DND-41 (cell line): ENCODE measurements around the gene TBC1D22A.

ENCODE experiments used
- ATAC-seq: fragments of 200-7000 bp; cut with Tn5 transposase; 3 replicates; pipeline ENCODE4 v1.9.1; 2021; ENCODE audit warnings: low read depth; ENCODE audit not compliant: insufficient read depth
- DNase-seq: peaks from one replicate; pipeline ENCODE4 v3.0.0-alpha.2; 2020
- H2AFZ ChIP-seq: 2 replicates; pipeline ENCODE4 v1.6.0; 2012; ENCODE audit warnings: low read depth, low read length
- H3K27ac ChIP-seq: 2 replicates; pipeline ENCODE4 v1.5.1; 2012; ENCODE audit warnings: low read length, inconsistent platforms
- H3K27me3 ChIP-seq: fragments of 200-600 bp; sonication (generic); 2 replicates; pipeline ENCODE4 v1.6.0; 2012; ENCODE audit warnings: low read length, mild to moderate bottlenecking, inconsistent platforms; ENCODE audit not compliant: insufficient read depth, poor library complexity
- H3K36me3 ChIP-seq: 2 replicates; pipeline ENCODE4 v1.5.1; 2012; ENCODE audit warnings: low read length, inconsistent platforms; ENCODE audit not compliant: insufficient read depth
- H3K4me1 ChIP-seq: 2 replicates; pipeline ENCODE4 v1.5.1; 2012; ENCODE audit warnings: mild to moderate bottlenecking, low read length; ENCODE audit not compliant: insufficient read depth
- H3K4me2 ChIP-seq: 2 replicates; pipeline ENCODE4 v1.6.0; 2012; ENCODE audit warnings: mild to moderate bottlenecking, moderate library complexity, low read length, inconsistent platforms; ENCODE audit not compliant: insufficient read depth
- H3K4me3 ChIP-seq, 2 experiments: fragments of 200-600 bp in 1 of 2; shearing (Covaris generic) in 1 of 2; 2 replicates each; pipeline ENCODE4 v1.5.1; 2012 to 2016; ENCODE audit warnings: inconsistent platforms in 2 of 2, low read length in 2 of 2, mild to moderate bottlenecking in 2 of 2, low read depth in 1 of 2, moderate library complexity in 1 of 2
- H3K79me2 ChIP-seq: 2 replicates; pipeline ENCODE4 v1.6.0; 2012; ENCODE audit warnings: low read length, inconsistent platforms; ENCODE audit not compliant: insufficient read depth
- H3K9ac ChIP-seq: 2 replicates; pipeline ENCODE4 v1.6.0; 2012; ENCODE audit warnings: low read depth, mild to moderate bottlenecking, inconsistent platforms, low read length, moderate library complexity
- H3K9me3 ChIP-seq: 2 replicates; pipeline ENCODE4 v1.5.1; 2012; ENCODE audit warnings: low read length, moderate library complexity, mild to moderate bottlenecking, inconsistent platforms; ENCODE audit not compliant: insufficient read depth, severe bottlenecking
- H4K20me1 ChIP-seq: 2 replicates; pipeline ENCODE4 v1.6.0; 2012; ENCODE audit warnings: low read length; ENCODE audit not compliant: insufficient read depth
- CTCF ChIP-seq: IDR thresholded peaks from 2 replicates; pipeline ENCODE4 v1.5.1; 2012; ENCODE audit warnings: borderline replicate concordance, low read length, moderate library complexity, mild to moderate bottlenecking; ENCODE audit not compliant: poor library complexity, severe bottlenecking; ENCODE audit errors: extremely low read depth
- EZH2 ChIP-seq: IDR thresholded peaks from 3 replicates; pipeline ENCODE4 v1.6.1; 2012; ENCODE audit warnings: borderline replicate concordance, low read depth, mild to moderate bottlenecking, moderate library complexity, low read length, inconsistent platforms; ENCODE audit not compliant: severe bottlenecking

TBC1D22A gene

GRCh38 chr22:46812788-46813187 is 50.3 kb downstream of the TBC1D22A start:
- H3K9me3 ChIP-seq = no peaks in the 10 kb centered on the region
- H4K20me1 ChIP-seq = peaks cover 16% of the 10 kb centered on the region; the same call in 1 of the 2 replicates
- H3K4me1 ChIP-seq = no peaks in the 10 kb centered on the region
- H2AFZ ChIP-seq = no peak overlapping the region
- H3K9ac ChIP-seq = no peak overlapping the region
- no peaks in the 10 kb centered on the region for H3K27me3 ChIP-seq
- ATAC-seq (no peak), DNase-seq (no peak)
- no peak overlapping the region for H3K4me2 ChIP-seq
- H3K79me2 ChIP-seq = peaks cover 32% of the 10 kb centered on the region
- H3K36me3 ChIP-seq = peaks cover 31% of the 10 kb centered on the region
- no peak for TF ChIP-seq EZH2
- H3K4me3 ChIP-seq = no peak overlapping the region
- H3K27ac ChIP-seq = no peak overlapping the region

DNA sequence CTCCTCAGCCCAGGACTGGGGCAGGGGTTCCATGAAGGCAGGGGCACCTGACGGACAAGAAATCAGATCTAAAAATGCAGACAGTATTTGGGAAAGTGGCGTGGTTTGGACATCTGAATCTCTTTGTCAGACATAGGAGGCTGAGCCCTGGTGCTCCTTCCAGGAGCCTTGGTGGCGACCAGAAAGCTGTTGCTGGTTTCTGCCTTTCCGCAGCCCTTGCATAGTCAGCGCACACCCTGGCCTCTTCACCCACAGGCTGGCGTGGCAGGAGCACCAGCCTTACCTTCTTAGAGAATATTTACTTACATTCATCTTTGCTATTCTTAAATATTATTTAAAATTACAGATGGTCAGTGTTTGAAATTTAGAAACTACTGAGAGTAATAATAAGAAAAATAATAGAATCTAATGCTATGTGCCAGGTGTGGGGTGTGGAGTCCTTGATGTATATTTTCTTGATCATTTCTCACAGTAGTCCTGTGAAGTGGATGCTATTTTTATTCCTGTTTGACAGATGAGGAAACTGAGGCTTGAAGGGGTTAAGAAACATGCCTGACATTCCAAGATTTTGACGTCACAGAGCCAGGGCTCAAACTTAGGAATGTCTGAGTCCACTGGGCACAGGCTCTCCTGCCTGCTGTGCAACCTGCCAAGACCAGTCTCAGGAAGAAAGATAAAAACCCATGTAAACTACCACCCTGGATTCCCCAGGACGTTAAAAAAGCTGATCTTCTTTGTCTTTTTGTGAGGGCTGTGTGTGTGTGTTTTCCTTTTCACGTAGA is 51.6 kb downstream of the TBC1D22A start:
- peaks cover 40% of the 10 kb centered on the region for H3K79me2 ChIP-seq
- no peaks in the 10 kb centered on the region for H3K4me1 ChIP-seq
- H3K9ac ChIP-seq = no peak overlapping the region
- no peak for DNase-seq
- H3K27ac ChIP-seq = no peak overlapping the region
- peaks cover 16% of the 10 kb centered on the region; the same call in 1 of the 2 replicates for H4K20me1 ChIP-seq
- no peak overlapping the region for H3K4me3 ChIP-seq
- H3K27me3 ChIP-seq = no peaks in the 10 kb centered on the region
- H3K4me2 ChIP-seq = no peak overlapping the region
- no peak for TF ChIP-seq EZH2
- TF ChIP-seq CTCF = no peak
- no peak overlapping the region for H2AFZ ChIP-seq
- ATAC-seq = no peak
- no peaks in the 10 kb centered on the region for H3K9me3 ChIP-seq
- peaks cover 31% of the 10 kb centered on the region for H3K36me3 ChIP-seq

DNA sequence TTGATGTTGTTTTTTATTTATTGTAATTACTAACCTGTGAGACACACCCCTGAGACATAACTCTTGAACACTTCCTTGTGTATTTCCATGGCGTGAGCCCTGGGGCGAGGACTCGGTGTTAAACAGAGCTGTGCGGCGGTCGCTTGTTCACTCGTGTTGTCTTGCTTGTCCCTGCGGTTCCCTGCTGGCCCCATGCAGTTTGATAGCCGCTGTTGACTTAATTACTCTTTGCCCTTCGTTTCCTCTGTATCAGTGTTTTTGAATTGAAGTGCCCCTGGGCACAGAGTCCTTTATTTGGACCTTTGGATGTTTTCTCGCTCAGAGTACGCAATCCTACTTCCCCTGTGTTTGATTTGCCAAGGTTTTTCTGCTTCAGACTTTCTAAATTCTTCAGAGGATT is 52.7 kb downstream of the TBC1D22A start:
- H3K4me1 ChIP-seq = no peaks in the 10 kb centered on the region
- no peak for TF ChIP-seq CTCF
- no peak for TF ChIP-seq EZH2
- H3K4me3 ChIP-seq = no peak overlapping the region
- no peak overlapping the region for H2AFZ ChIP-seq
- H3K4me2 ChIP-seq = no peak overlapping the region
- H3K79me2 ChIP-seq = peaks cover 45% of the 10 kb centered on the region
- H4K20me1 ChIP-seq = peaks cover 16% of the 10 kb centered on the region; the same call in 1 of the 2 replicates
- H3K9me3 ChIP-seq = no peaks in the 10 kb centered on the region
- H3K9ac ChIP-seq = no peak overlapping the region
- DNase-seq (no peak), ATAC-seq (no peak)
- no peak overlapping the region for H3K27ac ChIP-seq
- H3K27me3 ChIP-seq = no peaks in the 10 kb centered on the region
- H3K36me3 ChIP-seq = peaks cover 23% of the 10 kb centered on the region

DNA sequence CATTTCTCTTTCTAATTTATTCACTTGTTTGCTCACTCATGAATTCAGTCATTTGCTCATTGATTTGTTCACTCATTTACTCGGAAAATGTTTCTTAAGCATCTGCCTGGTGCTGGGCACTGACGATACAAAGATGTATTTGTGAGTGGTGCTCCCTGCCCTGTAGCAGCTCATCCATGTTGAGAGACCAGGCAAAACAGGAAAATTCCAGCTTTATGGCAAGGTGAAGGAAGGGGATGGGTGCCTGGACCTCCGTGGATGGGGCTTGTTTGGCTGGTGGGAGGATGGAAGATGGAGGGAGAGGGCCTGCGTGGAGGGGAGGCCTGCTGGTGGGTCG is 53.1 kb downstream of the TBC1D22A start:
- Histone ChIP-seq H4K20me1 (peaks cover 16% of the 10 kb centered on the region; the same call in 1 of the 2 replicates), H3K4me3 (no peak overlapping the region), H3K36me3 (peaks cover 23% of the 10 kb centered on the region), H3K9me3 (no peaks in the 10 kb centered on the region), H3K27me3 (no peaks in the 10 kb centered on the region), H2AFZ (no peak overlapping the region), H3K27ac (no peak overlapping the region), H3K9ac (no peak overlapping the region), H3K79me2 (peaks cover 48% of the 10 kb centered on the region), H3K4me1 (no peaks in the 10 kb centered on the region), H3K4me2 (no peak overlapping the region)
- ATAC-seq = no peak
- TF ChIP-seq CTCF (no peak), EZH2 (no peak)
- no peak for DNase-seq
